GM12878 (cell line): ENCODE results near the gene KIRREL3. TPM values are rescaled to one million over a fixed set of nuclear protein-coding genes. Genes with fewer than 3 reads are reported as not detected.

Experiments
- ATAC-seq: fragments of 200-7000 bp; cut with Tn5 transposase; 3 replicates; pipeline ENCODE4 v1.9.1; 2020; ENCODE audit warnings: mild to moderate bottlenecking, moderate library complexity
- BruUV-seq: library from RNA; stranded (reverse); fragments of 400-500 nt; replicated peaks from 2 replicates; lab custom pipeline; 2021; lab: Mats Ljungman, UMichigan
- CTCF ChIA-PET: fragments of 300-600 bp; sonication (Branson Sonifier 250); formaldehyde crosslinking; extraction: SDS; loops from one replicate; lab custom pipeline; 2021; ENCODE audit warnings: inconsistent platforms; lab: Yijun Ruan, JAX
- POLR2A ChIA-PET: fragments of 350-600 bp; formaldehyde crosslinking; extraction: SDS; loops from one replicate; lab custom pipeline; 2021; ENCODE audit warnings: inconsistent platforms; lab: Charles Lee
- RAD21 ChIA-PET: fragments of 300-600 bp; sonication (Branson Sonifier 250); formaldehyde crosslinking; loops from one replicate; lab custom pipeline; 2023; ENCODE audit warnings: antibody characterized with exemption; ENCODE audit not compliant: unreplicated experiment; lab: Charles Lee
- SMC1A ChIA-PET: fragments of 300-600 bp; sonication (Branson Sonifier 250); formaldehyde crosslinking; loops from one replicate; lab custom pipeline; 2023; ENCODE audit not compliant: unreplicated experiment, uncharacterized antibody; lab: Charles Lee
- DNase-seq: peaks from one replicate; pipeline ENCODE4 v3.0.0-alpha.2; 2011; ENCODE audit warnings: low read depth, low spot score
- FAIRE-seq: peaks from 3 replicates; lab custom pipeline; 2011; peaks lifted over from hg19 to GRCh38; lab: Jason Lieb, UNC
- H2AFZ ChIP-seq: 2 replicates; pipeline ENCODE4 v1.6.0; 2011; ENCODE audit warnings: low read depth, low read length, control low read depth; ENCODE audit not compliant: control insufficient read depth
- H3K27ac ChIP-seq: 2 replicates; pipeline ENCODE4 v1.5.1; 2011; ENCODE audit warnings: control low read depth; ENCODE audit not compliant: control insufficient read depth, insufficient read depth
- H3K27me3 ChIP-seq, 2 experiments: replicated peaks in 1 of 2; 2 replicates each; pipeline versions ENCODE4 v1.6.0 to v1.6.1; 2011; ENCODE audit warnings: low read length in 1 of 2; ENCODE audit not compliant: control insufficient read depth in 2 of 2, insufficient read depth in 2 of 2
- H3K36me3 ChIP-seq, 2 experiments: 2 replicates each; pipeline ENCODE4 v1.5.1; 2011; ENCODE audit warnings: low read length in 1 of 2; ENCODE audit not compliant: control insufficient read depth in 2 of 2, insufficient read depth in 2 of 2
- H3K4me1 ChIP-seq: 2 replicates; pipeline ENCODE4 v1.6.1; 2011; ENCODE audit warnings: mild to moderate bottlenecking, low read length, moderate library complexity, mixed read lengths; ENCODE audit not compliant: control insufficient read depth, insufficient read depth
- H3K4me2 ChIP-seq: 2 replicates; pipeline ENCODE4 v1.6.0; 2011; ENCODE audit warnings: control low read depth; ENCODE audit not compliant: control insufficient read depth, insufficient read depth
- H3K4me3 ChIP-seq: fragments of 200-600 bp; sonication (generic); 2 replicates; pipeline ENCODE4 v1.5.1; 2016
- H3K79me2 ChIP-seq: 2 replicates; pipeline ENCODE4 v1.6.0; 2011; ENCODE audit warnings: low read length; ENCODE audit not compliant: control insufficient read depth, insufficient read depth
- H3K9ac ChIP-seq: 2 replicates; pipeline ENCODE4 v1.8.0; 2011; ENCODE audit warnings: low read length, control low read depth, mixed read lengths; ENCODE audit not compliant: control insufficient read depth, insufficient read depth
- H3K9me3 ChIP-seq: replicated peaks from 3 replicates; pipeline ENCODE4 v1.5.1; 2011; ENCODE audit warnings: mild to moderate bottlenecking, low read length; ENCODE audit not compliant: control insufficient read depth, insufficient read depth
- H4K20me1 ChIP-seq: 2 replicates; pipeline ENCODE4 v1.6.0; 2011; ENCODE audit not compliant: control insufficient read depth, insufficient read depth
- CEBPB ChIP-seq, 2 experiments: fragments of 150-350 bp in 1 of 2; IDR thresholded peaks; 2 replicates each; pipeline ENCODE4 v1.6.1; 2012 to 2014; ENCODE audit warnings: low read depth in 2 of 2, low read length in 2 of 2, borderline replicate concordance in 1 of 2, inconsistent platforms in 1 of 2
- CREB1 ChIP-seq: IDR thresholded peaks from 2 replicates; pipeline ENCODE4 v1.6.1; 2012; ENCODE audit warnings: low read depth, mild to moderate bottlenecking, inconsistent platforms
- ETV6 ChIP-seq, 2 experiments: fragments of 450-650 bp in 1 of 2; IDR thresholded peaks in 1 of 2; conservative IDR thresholded peaks in 1 of 2; 2 replicates each; pipeline ENCODE4 v1.6.1; 2014; ENCODE audit warnings: antibody characterized with exemption in 1 of 2, borderline replicate concordance in 1 of 2, low read depth in 1 of 2, mild to moderate bottlenecking in 1 of 2, moderate library complexity in 1 of 2
- FOXM1 ChIP-seq: IDR thresholded peaks from 2 replicates; pipeline ENCODE4 v1.6.1; 2012; ENCODE audit warnings: low read depth, mild to moderate bottlenecking, inconsistent platforms, low read length, moderate library complexity
- MEF2A ChIP-seq: IDR thresholded peaks from 2 replicates; pipeline ENCODE4 v1.6.1; 2011; ENCODE audit warnings: low read depth, mild to moderate bottlenecking, low read length, moderate library complexity; ENCODE audit not compliant: insufficient read depth
- MTA3 ChIP-seq: IDR thresholded peaks from 2 replicates; pipeline ENCODE4 v1.6.1; 2012; ENCODE audit warnings: low read length, inconsistent platforms, borderline replicate concordance
- NFIC ChIP-seq: IDR thresholded peaks from 2 replicates; pipeline ENCODE4 v1.6.1; 2012; ENCODE audit warnings: low read depth, mild to moderate bottlenecking, inconsistent platforms, low read length, moderate library complexity
- RUNX3 ChIP-seq: IDR thresholded peaks from 2 replicates; pipeline ENCODE4 v1.6.1; 2012; ENCODE audit warnings: low read length, inconsistent platforms
- SMC3 ChIP-seq: IDR thresholded peaks from 2 replicates; pipeline ENCODE4 v1.6.1; 2011; ENCODE audit warnings: low read length, improper control_type of control experiment, borderline replicate concordance
- SRF ChIP-seq, 2 experiments: IDR thresholded peaks; 2 replicates each; pipeline ENCODE4 v1.6.1; 2011; ENCODE audit warnings: low read depth in 2 of 2, low read length in 2 of 2, mild to moderate bottlenecking in 1 of 2, moderate library complexity in 1 of 2
- TCF7 ChIP-seq: IDR thresholded peaks from 2 replicates; pipeline ENCODE4 v1.6.1; 2014; ENCODE audit warnings: antibody characterized with exemption, borderline replicate concordance
- ZNF384 ChIP-seq: IDR thresholded peaks from 2 replicates; pipeline ENCODE4 v1.6.1; 2012; ENCODE audit warnings: low read depth, mild to moderate bottlenecking, low read length, improper control_type of control experiment, borderline replicate concordance
- WGBS: methylation state at CpG from one replicate; pipeline ENCODE4 v1.1.6; 2016; ENCODE audit warnings: low lambda C conversion rate; ENCODE audit not compliant: insufficient replicate concordance, insufficient coverage; ENCODE audit errors: missing lambda C conversion rate; 5-methylcytosine and 5-hydroxymethylcytosine counted together
- in situ Hi-C: fragments of 300-500 bp; cut with MboI; formaldehyde crosslinking; loops from 9 replicates; pipeline ENCODE4 v1.14.3; 2018; ENCODE audit warnings: mixed read lengths
- intact Hi-C: fragments of 100-400 bp; cut with micrococcal nuclease; formaldehyde crosslinking; loops from one replicate; pipeline ENCODE4 v1.14.2; 2022; ENCODE audit not compliant: unreplicated experiment
- polyA plus RNA-seq, 11 experiments: library from polyadenylated mRNA; depleted of rRNA in 4 of 11; unstranded in 6 of 11; stranded (reverse) in 5 of 11; fragments of >200 nt; fragmentation: Nextera tagmentation in 4 of 11; fragmentation: Illumina TruSeq in 1 of 11; extraction: Ambion mirVana in 4 of 11; extraction: Trizol in 1 of 11; gene quantifications; 1 replicate in 1 of 11; 2 replicates in 10 of 11; pipeline versions ENCODE4 v1.2.1 to v1.2.3, GENCODE V29; 2011 to 2016; ENCODE audit warnings: inconsistent platforms in 2 of 11, missing spikeins in 2 of 11, low read depth in 1 of 11
- total RNA-seq, 4 experiments: library from RNA; depleted of rRNA in 3 of 4; stranded (reverse); fragments of >200 nt in 3 of 4; fragmentation: Illumina TruSeq in 1 of 4; extraction: Trizol in 1 of 4; gene quantifications; 2 replicates each; pipeline versions ENCODE4 v1.2.1 to v1.2.3, GENCODE V29; 2013 to 2021
- TF ChIP-seq, protein P1 (sequence below): fragments of 450-650 bp; IDR thresholded peaks from 2 replicates; pipeline ENCODE4 v1.6.1; 2017; ENCODE audit warnings: mild to moderate bottlenecking, moderate library complexity
- TF ChIP-seq, protein P2 (sequence below): fragments of 150-350 bp; IDR thresholded peaks from 2 replicates; pipeline ENCODE4 v1.6.1; 2014; ENCODE audit warnings: mild to moderate bottlenecking, low read depth, low read length
- TF ChIP-seq, protein P3 (sequence below): fragments of 450-650 bp; IDR thresholded peaks from 2 replicates; pipeline ENCODE4 v1.6.1; 2017; ENCODE audit warnings: low read depth, mild to moderate bottlenecking, moderate library complexity
- TF ChIP-seq, protein P4 (sequence below): IDR thresholded peaks from 2 replicates; pipeline ENCODE4 v1.6.1; 2011; ENCODE audit warnings: borderline replicate concordance, low read depth, mild to moderate bottlenecking, moderate library complexity, low read length; ENCODE audit not compliant: insufficient read depth, poor library complexity, severe bottlenecking

Gene KIRREL3
- total and polyA plus RNA-seq, 10 of the 15 experiments (the other 5 are each of a cell fraction or from before 2014, with no cell fraction given) = under 0.01 TPM; not detected in 9

DNA sequence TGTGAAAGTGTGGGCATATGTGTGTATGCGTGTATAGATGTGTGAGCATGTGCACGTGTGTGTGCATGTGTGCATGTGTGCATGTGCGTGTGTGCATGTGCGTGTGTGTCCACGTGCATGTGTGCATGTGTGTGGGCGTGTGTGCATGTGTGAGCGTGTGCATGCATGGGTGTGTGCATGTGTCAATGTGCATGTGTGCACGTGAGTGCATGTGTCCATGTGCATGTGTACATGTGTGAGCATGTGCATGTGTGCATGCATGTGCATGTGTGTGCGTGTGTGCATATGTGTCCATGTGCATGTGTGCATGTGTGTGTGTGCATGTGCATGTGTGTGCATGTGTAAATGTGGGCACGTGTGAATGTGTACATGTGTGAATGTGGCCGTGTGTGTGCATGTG is 549.8 kb downstream of the KIRREL3 start:
- SMC1A ChIA-PET = no interaction called here
- POLR2A ChIA-PET = no interaction called here
- Histone ChIP-seq H3K4me1 (no peaks in the 10 kb centered on the region), H3K4me3 (no peak overlapping the region), H3K36me3 (no peaks in the 10 kb centered on the region), H3K9me3 (peaks cover 2% of the 10 kb centered on the region; the same call in 1 of the 3 replicates), H3K79me2 (no peaks in the 10 kb centered on the region), H3K9ac (no peak overlapping the region), H3K27ac (no peak overlapping the region), H3K27me3 (no peaks in the 10 kb centered on the region; a peak in 1 of 4 replicates), H2AFZ (no peak overlapping the region), H3K4me2 (no peak overlapping the region), H4K20me1 (no peaks in the 10 kb centered on the region)
- in situ Hi-C loops (no loop called here), intact Hi-C loops (no loop called here)
- CTCF ChIA-PET = no interaction called here
- RAD21 ChIA-PET = no interaction called here
- no peak for ATAC-seq
- no peak for FAIRE-seq
- WGBS = 52% methylated on average over 11 of the region's 11 CpGs
- no peak for DNase-seq
- no TSS peak for BruUV-seq
- TF ChIP-seq CREB1 = no peak
- TF ChIP-seq, protein P1, sequence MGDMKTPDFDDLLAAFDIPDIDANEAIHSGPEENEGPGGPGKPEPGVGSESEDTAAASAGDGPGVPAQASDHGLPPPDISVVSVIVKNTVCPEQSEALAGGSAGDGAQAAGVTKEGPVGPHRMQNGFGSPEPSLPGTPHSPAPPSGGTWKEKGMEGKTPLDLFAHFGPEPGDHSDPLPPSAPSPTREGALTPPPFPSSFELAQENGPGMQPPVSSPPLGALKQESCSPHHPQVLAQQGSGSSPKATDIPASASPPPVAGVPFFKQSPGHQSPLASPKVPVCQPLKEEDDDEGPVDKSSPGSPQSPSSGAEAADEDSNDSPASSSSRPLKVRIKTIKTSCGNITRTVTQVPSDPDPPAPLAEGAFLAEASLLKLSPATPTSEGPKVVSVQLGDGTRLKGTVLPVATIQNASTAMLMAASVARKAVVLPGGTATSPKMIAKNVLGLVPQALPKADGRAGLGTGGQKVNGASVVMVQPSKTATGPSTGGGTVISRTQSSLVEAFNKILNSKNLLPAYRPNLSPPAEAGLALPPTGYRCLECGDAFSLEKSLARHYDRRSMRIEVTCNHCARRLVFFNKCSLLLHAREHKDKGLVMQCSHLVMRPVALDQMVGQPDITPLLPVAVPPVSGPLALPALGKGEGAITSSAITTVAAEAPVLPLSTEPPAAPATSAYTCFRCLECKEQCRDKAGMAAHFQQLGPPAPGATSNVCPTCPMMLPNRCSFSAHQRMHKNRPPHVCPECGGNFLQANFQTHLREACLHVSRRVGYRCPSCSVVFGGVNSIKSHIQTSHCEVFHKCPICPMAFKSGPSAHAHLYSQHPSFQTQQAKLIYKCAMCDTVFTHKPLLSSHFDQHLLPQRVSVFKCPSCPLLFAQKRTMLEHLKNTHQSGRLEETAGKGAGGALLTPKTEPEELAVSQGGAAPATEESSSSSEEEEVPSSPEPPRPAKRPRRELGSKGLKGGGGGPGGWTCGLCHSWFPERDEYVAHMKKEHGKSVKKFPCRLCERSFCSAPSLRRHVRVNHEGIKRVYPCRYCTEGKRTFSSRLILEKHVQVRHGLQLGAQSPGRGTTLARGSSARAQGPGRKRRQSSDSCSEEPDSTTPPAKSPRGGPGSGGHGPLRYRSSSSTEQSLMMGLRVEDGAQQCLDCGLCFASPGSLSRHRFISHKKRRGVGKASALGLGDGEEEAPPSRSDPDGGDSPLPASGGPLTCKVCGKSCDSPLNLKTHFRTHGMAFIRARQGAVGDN = no peak
- no peak for TF ChIP-seq RUNX3
- no peak for TF ChIP-seq MTA3
- TF ChIP-seq TCF7 = no peak
- no peak for TF ChIP-seq CEBPB (IDR thresholded peaks at IDR 0.05; ENCODE audit: borderline replicate concordance in 1 of 2, low read depth in 2 of 2, low read length in 2 of 2)
- TF ChIP-seq, protein P2, sequence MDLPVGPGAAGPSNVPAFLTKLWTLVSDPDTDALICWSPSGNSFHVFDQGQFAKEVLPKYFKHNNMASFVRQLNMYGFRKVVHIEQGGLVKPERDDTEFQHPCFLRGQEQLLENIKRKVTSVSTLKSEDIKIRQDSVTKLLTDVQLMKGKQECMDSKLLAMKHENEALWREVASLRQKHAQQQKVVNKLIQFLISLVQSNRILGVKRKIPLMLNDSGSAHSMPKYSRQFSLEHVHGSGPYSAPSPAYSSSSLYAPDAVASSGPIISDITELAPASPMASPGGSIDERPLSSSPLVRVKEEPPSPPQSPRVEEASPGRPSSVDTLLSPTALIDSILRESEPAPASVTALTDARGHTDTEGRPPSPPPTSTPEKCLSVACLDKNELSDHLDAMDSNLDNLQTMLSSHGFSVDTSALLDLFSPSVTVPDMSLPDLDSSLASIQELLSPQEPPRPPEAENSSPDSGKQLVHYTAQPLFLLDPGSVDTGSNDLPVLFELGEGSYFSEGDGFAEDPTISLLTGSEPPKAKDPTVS = no peak
- TF ChIP-seq FOXM1 = no peak
- TF ChIP-seq, protein P3, sequence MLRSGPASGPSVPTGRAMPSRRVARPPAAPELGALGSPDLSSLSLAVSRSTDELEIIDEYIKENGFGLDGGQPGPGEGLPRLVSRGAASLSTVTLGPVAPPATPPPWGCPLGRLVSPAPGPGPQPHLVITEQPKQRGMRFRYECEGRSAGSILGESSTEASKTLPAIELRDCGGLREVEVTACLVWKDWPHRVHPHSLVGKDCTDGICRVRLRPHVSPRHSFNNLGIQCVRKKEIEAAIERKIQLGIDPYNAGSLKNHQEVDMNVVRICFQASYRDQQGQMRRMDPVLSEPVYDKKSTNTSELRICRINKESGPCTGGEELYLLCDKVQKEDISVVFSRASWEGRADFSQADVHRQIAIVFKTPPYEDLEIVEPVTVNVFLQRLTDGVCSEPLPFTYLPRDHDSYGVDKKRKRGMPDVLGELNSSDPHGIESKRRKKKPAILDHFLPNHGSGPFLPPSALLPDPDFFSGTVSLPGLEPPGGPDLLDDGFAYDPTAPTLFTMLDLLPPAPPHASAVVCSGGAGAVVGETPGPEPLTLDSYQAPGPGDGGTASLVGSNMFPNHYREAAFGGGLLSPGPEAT = no peak
- TF ChIP-seq SMC3 = no peak
- TF ChIP-seq ZNF384 = no peak
- TF ChIP-seq ETV6 (conservative IDR thresholded peaks at IDR 0.05 in 1 of 2, IDR thresholded peaks at IDR 0.05 in 1 of 2; ENCODE audit: borderline replicate concordance in 1 of 2, low read depth in 1 of 2) = no peak
- TF ChIP-seq NFIC = no peak
- no peak for TF ChIP-seq MEF2A
- no peak for TF ChIP-seq SRF (IDR thresholded peaks at IDR 0.05; ENCODE audit: low read depth in 2 of 2, low read length in 2 of 2)
- TF ChIP-seq, protein P4, sequence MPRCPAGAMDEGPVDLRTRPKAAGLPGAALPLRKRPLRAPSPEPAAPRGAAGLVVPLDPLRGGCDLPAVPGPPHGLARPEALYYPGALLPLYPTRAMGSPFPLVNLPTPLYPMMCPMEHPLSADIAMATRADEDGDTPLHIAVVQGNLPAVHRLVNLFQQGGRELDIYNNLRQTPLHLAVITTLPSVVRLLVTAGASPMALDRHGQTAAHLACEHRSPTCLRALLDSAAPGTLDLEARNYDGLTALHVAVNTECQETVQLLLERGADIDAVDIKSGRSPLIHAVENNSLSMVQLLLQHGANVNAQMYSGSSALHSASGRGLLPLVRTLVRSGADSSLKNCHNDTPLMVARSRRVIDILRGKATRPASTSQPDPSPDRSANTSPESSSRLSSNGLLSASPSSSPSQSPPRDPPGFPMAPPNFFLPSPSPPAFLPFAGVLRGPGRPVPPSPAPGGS = peak; percentile 37
